Esophagus squamous epithelium (tissue), 5 donors: Measurements from ENCODE around the gene ATP6V0C. TPM values are rescaled to one million over a fixed set of nuclear protein-coding genes. Genes with fewer than 3 reads are reported as not detected.
A peak's percentile ranks its signal among the peaks of the same experiment; 100 is the strongest.

Experiments used
- DNase-seq: peaks from one replicate; lab custom pipeline; 2025; lab: John Stamatoyannopoulos, UW
- H3K27ac ChIP-seq, 4 donors: fragments of 200-600 bp; sonication (generic); one replicate each; pipeline ENCODE4 v1.5.1; 2016 to 2019; ENCODE audit warnings: mild to moderate bottlenecking in 1 of 4
- H3K27me3 ChIP-seq, 4 donors: fragments of 200-600 bp; sonication (generic); 1 replicate in 3 of 4; 2 replicates in 1 of 4; pipeline versions ENCODE4 v1.5.1 to v1.6.0; 2017 to 2021; ENCODE audit warnings: antibody characterized with exemption in 1 of 4
- H3K36me3 ChIP-seq, 3 donors: fragments of 200-600 bp; sonication (generic); one replicate each; pipeline ENCODE4 v1.5.1; 2016 to 2019
- H3K4me1 ChIP-seq, 3 donors: fragments of 200-600 bp; sonication (generic); one replicate each; pipeline ENCODE4 v1.5.1; 2017 to 2019
- H3K4me3 ChIP-seq, 4 donors: fragments of 200-600 bp; sonication (generic); 1 replicate in 3 of 4; 2 replicates in 1 of 4; pipeline ENCODE4 v1.5.1; 2016 to 2019; ENCODE audit warnings: mild to moderate bottlenecking in 2 of 4, moderate library complexity in 1 of 4
- H3K9me3 ChIP-seq, 3 donors: fragments of 200-600 bp; sonication (generic); one replicate each; pipeline ENCODE4 v1.5.1; 2016 to 2019
- CTCF ChIP-seq, 6 experiments: fragments of 450-650 bp in 4 of 6; fragments of 200-600 bp in 2 of 6; sonication (generic) in 2 of 6; IDR thresholded peaks; one replicate each; pipeline ENCODE4 v1.5.1; 2016 to 2019; ENCODE audit warnings: antibody characterized with exemption in 6 of 6, mild to moderate bottlenecking in 4 of 6, moderate library complexity in 4 of 6
- POLR2A ChIP-seq, 4 donors: fragments of 450-650 bp; IDR thresholded peaks; one replicate each; pipeline ENCODE4 v1.6.1; 2017; ENCODE audit warnings: antibody characterized with exemption in 4 of 4, mild to moderate bottlenecking in 4 of 4, moderate library complexity in 3 of 4
- WGBS, 2 donors: methylation state at CpG; one replicate each; pipeline ENCODE4 v1.1.5; 2018; 5-methylcytosine and 5-hydroxymethylcytosine counted together
- intact Hi-C: fragments of 100-400 bp; cut with DNase I; formaldehyde crosslinking; loops from one replicate; pipeline ENCODE4 v1.15.0; 2022
- total RNA-seq, 4 donors: library from RNA; depleted of rRNA; stranded (reverse); fragments of >200 nt; gene quantifications; one replicate each; pipeline ENCODE4 v1.1.0, GENCODE V29; 2016
- donor health status: DM: yes; HTN: yes; CAD: no.

ATP6V0C gene
- total RNA-seq, 4 donors from 2014 or later = 70.8 to 196 (median 125) TPM

- intact Hi-C loops = loop anchor here (5.0 to 10.0 kb wide), 2 partner anchors 72 to 155 kb away; partner anchors contain the start of genes ABCA3 and CCNF
- Histone ChIP-seq H3K4me3 (no peak overlapping the region), H3K36me3 (peaks cover 0 to 12% (median 0%) of the 10 kb centered on the region in 3 donors), H3K27ac (peak overlapping the region in 3 of 4 donors; percentile 19 to 72 (median 42)), H3K27me3 (no peaks in the 10 kb centered on the region), H3K4me1 (peaks cover 38 to 67% (median 41%) of the 10 kb centered on the region in 3 donors), H3K9me3 (no peaks in the 10 kb centered on the region)
- no peak for DNase-seq
- no peak for TF ChIP-seq CTCF (IDR thresholded peaks at IDR 0.05)
- TF ChIP-seq POLR2A (IDR thresholded peaks at IDR 0.05) = no peak
- 48 to 70% methylated on average over 6 to 11 of the region's 21 CpGs for WGBS, 2 donors
These were observed 16.6 kb upstream of the ATP6V0C start for GRCh38 chr16:2497116-2497630.

GRCh38 chr16:2497695-2498484 lies 15.9 kb upstream of the ATP6V0C start:
- TF ChIP-seq CTCF (IDR thresholded peaks at IDR 0.05) (no peak), POLR2A (IDR thresholded peaks at IDR 0.05) (no peak)
- Histone ChIP-seq H3K4me1 (peaks cover 38 to 74% (median 47%) of the 10 kb centered on the region in 3 donors), H3K27me3 (no peaks in the 10 kb centered on the region), H3K36me3 (peaks cover 0 to 12% (median 0%) of the 10 kb centered on the region in 3 donors), H3K4me3 (no peak overlapping the region), H3K27ac (peak overlapping the region in 3 of 4 donors; percentile 19 to 72 (median 40)), H3K9me3 (no peaks in the 10 kb centered on the region)
- 79 to 84% methylated on average over 11 to 12 of the region's 26 CpGs for WGBS, 2 donors
- no peak for DNase-seq
- intact Hi-C loops = loop anchor here (5.0 to 10.0 kb wide), 2 partner anchors 73 to 156 kb away; partner anchors contain the start of genes ABCA3 and CCNF

- no peak overlapping the region for H3K4me3 ChIP-seq
- 93% methylated on average over 3 of the region's 15 CpGs; no CpG with 5 or more reads in 1 of the 2 donors for WGBS, 2 donors
These were observed 15.1 kb upstream of the ATP6V0C start for GRCh38 chr16:2498531-2499253.

GRCh38 chr16:2499454-2499853 lies 14.3 kb upstream of the ATP6V0C start:
- DNase-seq = no peak
- Histone ChIP-seq H3K27ac (peak overlapping the region; percentile 50 to 74 (median 72)), H3K4me1 (peaks cover 38 to 79% (median 47%) of the 10 kb centered on the region in 3 donors), H3K27me3 (no peaks in the 10 kb centered on the region), H3K9me3 (no peaks in the 10 kb centered on the region), H3K36me3 (peaks cover 0 to 12% (median 0%) of the 10 kb centered on the region in 3 donors), H3K4me3 (no peak overlapping the region)
- intact Hi-C loops = loop anchor here (5.0 to 10.0 kb wide), 2 partner anchors 75 to 157 kb away; partner anchors contain the start of genes ABCA3 and CCNF
- WGBS, 2 donors = no CpG with 5 or more reads among the region's 6 CpGs
- TF ChIP-seq POLR2A (IDR thresholded peaks at IDR 0.05) (no peak), CTCF (IDR thresholded peaks at IDR 0.05) (no peak)

More at GRCh38 chr16:2498531-2499253, 15.1 kb upstream of the ATP6V0C start:
- DNase-seq = no peak
- peaks cover 0 to 12% (median 0%) of the 10 kb centered on the region in 3 donors for H3K36me3 ChIP-seq
- H3K4me1 ChIP-seq = peaks cover 38 to 79% (median 47%) of the 10 kb centered on the region in 3 donors
- intact Hi-C loops = loop anchor here (5.0 to 10.0 kb wide), 2 partner anchors 74 to 156 kb away; partner anchors contain the start of genes ABCA3 and CCNF
- TF ChIP-seq CTCF (IDR thresholded peaks at IDR 0.05) (no peak), POLR2A (IDR thresholded peaks at IDR 0.05) (no peak)
- H3K27ac ChIP-seq = peak overlapping the region; percentile 50 to 74 (median 72)
- H3K27me3 ChIP-seq = no peaks in the 10 kb centered on the region
- no peaks in the 10 kb centered on the region for H3K9me3 ChIP-seq
